Posterior vena cava (tissue), 2 donors: ENCODE results near the gene LZTS3. TPM values are rescaled to one million over a fixed set of nuclear protein-coding genes. Genes with fewer than 3 reads are reported as not detected.
"Not testable (repeated sequence)": the region's sequence is repeated elsewhere in the genome, so short reads cannot be mapped to it uniquely, and the experiment has no call there.

ENCODE experiments used
- DNase-seq: peaks from one replicate; pipeline ENCODE4 v3.0.0-alpha.2; 2020; ENCODE audit warnings: low spot score
- intact Hi-C, 2 donors: fragments of 100-400 bp; cut with DNase I; formaldehyde crosslinking; loops; one replicate each; pipeline versions ENCODE4 v1.14.1 to v1.14.2; 2022 to 2023
- long read RNA-seq, 2 donors: library from polyadenylated mRNA; unstranded; transcript quantifications; one replicate each; pipeline ENCODE4 v2.0.0, GENCODE V29; 2020 to 2021
- total RNA-seq, 2 donors: library from RNA; stranded (reverse); fragmentation: NEBNext Ultra II Directional; extraction: Animal tissue kit (Norgen Biotek cat#: 25700); gene quantifications; one replicate each; pipeline ENCODE4 v1.2.1, GENCODE V29; 2021
- donor health status: DM: yes; HTN: yes; CAD: no.
- donor health status: DM: yes; HTN: yes; CAD: no.

LZTS3 gene
- 1 to 10 TPM; 4.2 to 8.0 TPM for total RNA-seq
- long read RNA-seq, donor 1, partial matches to known transcripts = 1 of 2 reads
- long read RNA-seq, donor 1, other reads (novel, unspliced or antisense) = 1 of 2 reads
- long read RNA-seq, donor 2, partial matches to known transcripts = 0 of 3 reads
- long read RNA-seq, donor 2, other reads (novel, unspliced or antisense) = 3 of 3 reads

DNA sequence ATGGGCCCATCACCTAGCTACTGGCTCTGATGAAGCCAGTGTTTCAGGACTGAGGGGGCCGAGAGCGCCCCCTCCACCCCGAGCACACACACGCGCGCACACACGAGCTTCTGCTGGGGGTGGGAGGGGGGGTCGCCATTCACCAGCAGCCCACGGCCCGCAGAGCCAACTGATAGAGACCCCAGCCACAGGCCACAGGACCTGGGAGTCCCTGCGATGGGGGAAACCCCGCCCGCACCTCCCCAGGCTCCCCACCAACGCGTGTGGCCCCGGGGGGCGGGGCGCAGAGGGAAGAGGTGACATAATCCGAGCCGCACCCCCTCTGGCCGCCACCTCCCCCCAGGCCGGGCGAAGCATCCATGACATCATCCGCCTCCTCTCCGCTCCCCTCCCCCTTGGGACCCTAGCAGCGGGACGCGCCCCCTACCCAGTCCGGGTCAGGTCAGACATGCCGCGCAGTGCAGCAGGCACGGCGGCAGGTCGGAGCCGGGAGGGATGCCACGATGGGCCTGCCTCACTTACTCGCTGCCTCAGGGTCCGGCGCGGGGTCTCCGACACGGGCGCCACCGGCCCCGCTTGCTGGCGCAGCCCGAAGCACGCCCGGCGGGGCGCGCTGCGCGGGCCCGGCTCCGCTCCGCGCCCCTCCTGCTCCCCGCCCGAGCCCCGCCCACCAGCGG is at the start of gene LZTS3:
TSS of gene LZTS3 (minus strand) at position 617 of the 677 bp plus-strand sequence. CDS start 6,386 bp downstream, outside the sequence.
- intact Hi-C loops = no loop called here
- DNase-seq = peak; percentile 91

DNA sequence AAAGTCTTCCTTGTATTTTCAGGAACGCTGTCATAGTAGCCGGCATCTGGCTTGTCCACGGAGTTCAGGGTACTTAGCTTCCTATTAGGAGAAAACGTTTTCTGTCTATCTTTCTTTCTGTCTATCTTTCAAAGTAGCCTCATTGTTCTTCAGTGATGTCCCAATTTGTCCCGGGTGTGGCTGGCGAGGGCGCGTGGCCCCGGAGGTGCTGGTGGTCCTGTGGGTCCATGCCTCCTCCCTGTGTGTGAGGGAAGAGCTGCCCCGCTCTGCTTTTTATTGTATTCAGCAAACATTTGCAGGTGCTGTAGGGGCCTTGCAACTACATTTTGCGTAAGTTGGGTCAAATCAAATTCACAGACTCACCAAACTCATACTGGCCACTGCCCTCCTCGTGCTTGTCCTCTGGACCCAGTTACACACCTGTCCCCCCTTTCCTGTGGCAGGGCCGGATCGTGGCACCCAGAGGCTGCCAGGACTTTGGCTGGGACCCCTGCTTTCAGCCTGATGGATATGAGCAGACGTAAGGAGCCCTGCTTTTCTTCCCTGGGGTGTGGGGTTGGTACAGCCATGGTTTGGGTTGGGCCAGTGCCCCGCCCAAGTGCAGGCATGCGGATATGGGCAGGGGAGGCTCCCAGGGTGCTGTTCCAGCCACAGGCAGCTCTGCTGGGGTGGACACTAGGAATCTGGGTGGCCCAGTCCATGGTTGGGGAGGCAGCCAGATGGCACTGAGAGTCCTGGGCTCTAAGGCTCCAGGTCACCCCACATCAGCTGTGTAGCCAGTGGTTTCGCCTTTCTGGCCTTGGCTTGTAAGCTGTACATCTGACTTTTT is 48.3 kb upstream of the LZTS3 start:
- intact Hi-C loops = no loop called here
- DNase-seq = no peak

DNA sequence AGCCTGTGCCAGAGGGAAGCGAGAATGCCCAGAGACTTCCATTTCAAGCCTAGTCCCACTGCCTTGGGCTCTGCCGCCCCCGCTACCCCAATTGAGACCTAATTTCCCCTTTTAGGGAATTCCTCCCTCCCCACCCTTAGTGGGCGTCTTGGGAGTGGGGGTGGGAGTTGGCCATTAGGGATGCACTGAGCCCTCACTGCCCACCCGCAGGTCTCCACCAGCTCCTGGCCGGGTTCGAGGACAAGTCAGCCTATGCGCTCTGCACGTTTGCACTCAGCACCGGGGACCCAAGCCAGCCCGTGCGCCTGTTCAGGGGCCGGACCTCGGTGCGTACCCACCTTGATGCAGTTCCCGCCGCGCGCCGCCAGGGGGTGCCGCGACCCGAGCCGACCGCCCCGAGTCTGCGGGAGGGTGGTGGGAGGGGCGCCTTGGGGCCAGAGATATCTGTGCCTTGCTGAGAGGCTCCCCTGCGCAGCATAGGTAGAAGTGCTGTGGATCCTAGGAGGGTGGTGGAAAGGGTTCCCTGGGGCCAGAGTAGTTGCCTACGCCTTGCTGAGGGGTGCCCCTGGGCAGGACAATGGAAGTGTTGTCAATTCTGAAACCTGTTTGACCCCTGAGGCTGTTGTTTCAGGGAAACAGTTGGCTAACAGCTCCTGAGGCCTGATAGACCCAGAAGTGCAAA is 45.1 kb upstream of the LZTS3 start:
- DNase-seq = peak; percentile 88
- intact Hi-C loops = no loop called here

DNA sequence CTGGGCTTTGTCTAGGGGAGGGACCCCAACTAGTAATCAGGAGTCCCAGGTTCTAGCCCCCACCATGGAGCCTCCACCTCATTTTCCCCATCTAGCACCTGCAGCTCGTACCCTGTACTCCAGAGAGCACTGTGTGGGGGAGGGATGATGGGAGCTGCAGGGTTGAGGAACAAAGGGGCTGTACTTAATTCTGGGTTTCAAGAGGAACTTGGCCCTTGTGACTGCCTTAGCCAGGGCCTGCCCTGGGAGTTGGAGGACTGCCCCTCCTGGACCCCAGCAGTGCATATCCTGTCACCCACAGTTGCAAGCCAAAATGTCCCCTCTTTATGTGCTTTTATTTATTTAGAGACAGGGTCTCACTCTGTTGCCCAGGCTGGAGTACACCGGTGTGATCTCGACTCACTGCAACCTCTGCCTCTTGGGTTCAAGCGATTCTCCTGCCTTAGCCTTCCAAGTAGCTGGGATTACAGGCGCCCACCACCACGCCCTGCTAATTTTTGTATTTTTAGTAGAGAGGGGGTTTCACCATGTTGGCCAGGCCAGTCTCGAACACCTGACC is 42.1 kb upstream of the LZTS3 start:
- DNase-seq, intact Hi-C loops: not testable (repeated sequence)

DNA sequence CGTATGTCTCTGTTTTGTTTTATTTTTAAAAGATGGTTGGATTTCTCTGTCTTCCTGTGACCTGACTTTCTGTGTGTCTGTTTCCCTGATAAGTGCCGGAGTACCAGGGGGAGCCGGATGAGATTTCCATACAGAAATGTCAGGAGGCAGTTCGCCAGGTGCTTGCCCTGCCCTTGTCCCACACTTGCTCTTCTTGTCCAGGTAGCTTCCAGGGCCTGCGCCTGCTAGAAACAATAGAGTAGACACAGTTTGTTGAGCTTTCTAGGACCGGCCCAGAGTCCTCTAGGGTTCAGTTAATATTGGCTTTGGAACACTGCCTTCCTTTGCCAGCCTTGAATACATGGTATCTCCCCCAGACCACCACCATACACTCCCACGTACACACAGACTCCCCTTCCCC is 39.9 kb upstream of the LZTS3 start:
- DNase-seq = no peak
- intact Hi-C loops = no loop called here

DNA sequence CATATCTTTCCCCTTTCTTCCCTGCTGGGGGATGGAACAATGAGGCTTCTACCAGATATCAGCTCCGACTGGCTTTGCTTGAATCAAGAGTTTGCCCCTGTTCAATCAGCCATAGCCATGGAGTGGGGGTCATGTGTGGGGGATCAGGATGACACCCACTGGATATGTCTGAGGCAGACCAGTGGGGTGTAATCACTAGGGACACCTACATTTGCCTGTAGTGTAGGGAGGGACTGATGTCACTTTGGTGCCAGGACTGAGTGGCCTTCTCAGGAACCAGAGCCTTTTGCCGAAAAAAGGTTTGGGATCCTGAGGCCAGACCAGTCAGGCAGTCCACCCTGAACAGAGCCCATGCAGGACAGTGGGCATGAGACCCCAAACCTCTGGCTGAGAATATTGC is 37.0 kb upstream of the LZTS3 start:
- DNase-seq = no peak
- intact Hi-C loops = no loop called here

DNA sequence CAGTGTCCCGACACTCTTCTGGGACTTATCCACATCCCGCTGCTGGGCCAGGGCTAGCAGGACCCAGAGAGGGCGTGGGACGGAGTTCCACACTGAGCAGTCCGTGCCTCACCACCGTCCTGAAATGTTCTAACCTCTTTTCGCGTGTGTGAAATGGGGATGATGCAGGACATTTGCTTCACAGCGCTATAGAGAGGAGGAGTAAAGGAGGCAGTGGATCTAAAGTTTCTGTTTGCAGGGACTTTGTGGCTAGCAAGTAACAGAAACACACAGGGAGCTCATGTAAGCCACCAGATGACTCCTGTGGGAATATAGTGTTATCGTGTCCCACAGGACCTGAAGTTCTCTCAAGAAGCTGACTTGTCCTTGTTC is 36.6 kb upstream of the LZTS3 start:
- DNase-seq = no peak
- intact Hi-C loops = no loop called here

DNA sequence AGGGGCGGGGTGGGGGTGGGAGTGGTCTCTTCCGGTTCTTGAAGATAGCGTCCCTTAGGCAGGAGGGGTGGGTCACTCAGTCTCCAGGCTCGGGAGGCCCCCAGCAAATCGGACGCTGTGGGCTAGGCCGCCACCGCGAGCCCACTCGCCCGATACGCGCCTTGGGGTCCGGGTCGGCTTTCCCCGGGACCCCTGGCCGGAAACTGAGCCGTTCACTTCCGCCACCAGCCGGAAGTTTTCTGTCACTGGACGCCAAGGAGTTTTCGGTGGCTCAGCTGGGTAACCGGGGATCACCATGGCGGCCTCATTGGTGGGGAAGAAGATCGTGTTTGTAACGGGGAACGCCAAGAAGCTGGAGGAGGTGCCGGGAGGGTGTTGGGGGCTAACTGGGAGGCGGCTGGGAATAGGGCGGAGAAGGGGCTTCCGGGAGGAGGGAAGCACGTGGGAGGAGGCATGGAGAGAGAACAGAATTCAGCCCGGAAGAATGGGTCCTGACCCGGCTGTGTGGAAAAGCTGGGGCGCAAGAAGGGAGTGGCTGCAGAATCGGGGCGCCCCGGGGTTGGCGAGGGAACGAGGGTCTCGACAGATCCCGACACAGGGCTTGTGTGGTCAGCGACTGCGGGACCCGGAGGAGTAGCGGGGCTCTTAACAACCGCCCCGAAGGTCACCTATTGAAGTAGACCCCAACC is 36.1 kb upstream of the LZTS3 start, which contains the start of gene ITPA:
TSS of gene ITPA (plus strand) at position 242 of the 689 bp plus-strand sequence. CDS start at position 296, 54 bp downstream.
- intact Hi-C loops = no loop called here

DNA sequence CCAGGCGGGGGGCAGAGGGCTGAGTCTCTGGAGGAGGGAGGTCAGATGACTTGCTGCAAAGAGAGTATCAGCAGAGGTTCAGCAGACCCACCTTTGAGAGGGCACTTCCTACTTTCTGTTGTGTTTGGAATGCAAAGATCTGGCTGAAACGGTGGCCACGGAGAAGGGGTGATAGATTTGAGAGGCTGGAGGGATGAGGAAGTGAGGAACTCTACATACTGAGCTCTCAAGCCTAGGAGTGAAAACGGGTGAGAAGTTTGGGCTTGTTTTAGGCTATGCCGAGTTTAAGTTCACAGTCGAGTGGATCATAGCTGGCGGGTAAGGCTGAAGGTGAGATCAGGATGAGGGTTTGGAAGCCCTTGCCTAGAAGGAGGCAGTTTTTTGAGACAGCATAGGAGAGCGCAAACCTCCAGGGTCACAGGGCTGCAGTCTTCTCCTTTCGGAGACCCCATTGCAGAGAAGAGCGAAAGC is 35.5 kb upstream of the LZTS3 start:
- intact Hi-C loops = no loop called here
- DNase-seq = no peak

More for the DNA sequence above, 36.1 kb upstream of the LZTS3 start, which contains the start of gene ITPA:
- peak; percentile 86 for DNase-seq

DNA sequence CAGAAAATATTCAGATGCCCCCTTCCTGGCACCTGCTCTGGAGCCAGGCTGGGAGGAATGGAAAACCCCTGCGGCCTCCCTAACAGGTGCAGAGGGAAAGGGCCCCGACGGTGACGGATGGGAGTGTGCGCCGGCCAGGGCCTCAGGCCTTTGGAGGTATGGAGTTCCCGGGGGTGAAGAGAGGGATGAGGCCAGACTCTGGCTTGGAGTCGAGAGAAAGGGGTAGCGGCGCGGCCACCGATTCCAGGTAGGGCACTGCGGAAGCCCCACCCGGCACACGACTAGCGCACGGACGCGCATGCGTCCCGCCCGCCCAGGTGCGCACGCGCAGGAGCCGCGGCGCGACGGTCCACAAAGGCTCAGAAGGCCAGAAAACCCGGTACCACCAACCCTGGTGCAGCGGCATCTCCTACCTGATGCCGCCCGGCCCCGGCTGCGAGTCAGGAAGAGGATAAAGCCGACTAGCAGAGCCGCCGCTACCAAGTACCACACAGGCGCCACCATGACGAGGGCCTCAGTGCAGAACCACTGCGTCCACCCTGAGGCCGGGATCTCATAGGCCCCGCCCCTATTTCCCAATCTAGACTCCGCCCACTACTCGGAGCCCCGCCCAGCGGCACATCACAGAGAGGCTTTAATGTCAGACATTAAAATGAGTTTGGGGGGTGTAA is 30.9 kb upstream of the LZTS3 start, which contains the start of gene DDRGK1:
TSS of gene DDRGK1 (minus strand) at position 559 of the 671 bp plus-strand sequence. CDS start at position 504, 55 bp downstream.
- intact Hi-C loops = no loop called here
- DNase-seq = peak; percentile 95

DNA sequence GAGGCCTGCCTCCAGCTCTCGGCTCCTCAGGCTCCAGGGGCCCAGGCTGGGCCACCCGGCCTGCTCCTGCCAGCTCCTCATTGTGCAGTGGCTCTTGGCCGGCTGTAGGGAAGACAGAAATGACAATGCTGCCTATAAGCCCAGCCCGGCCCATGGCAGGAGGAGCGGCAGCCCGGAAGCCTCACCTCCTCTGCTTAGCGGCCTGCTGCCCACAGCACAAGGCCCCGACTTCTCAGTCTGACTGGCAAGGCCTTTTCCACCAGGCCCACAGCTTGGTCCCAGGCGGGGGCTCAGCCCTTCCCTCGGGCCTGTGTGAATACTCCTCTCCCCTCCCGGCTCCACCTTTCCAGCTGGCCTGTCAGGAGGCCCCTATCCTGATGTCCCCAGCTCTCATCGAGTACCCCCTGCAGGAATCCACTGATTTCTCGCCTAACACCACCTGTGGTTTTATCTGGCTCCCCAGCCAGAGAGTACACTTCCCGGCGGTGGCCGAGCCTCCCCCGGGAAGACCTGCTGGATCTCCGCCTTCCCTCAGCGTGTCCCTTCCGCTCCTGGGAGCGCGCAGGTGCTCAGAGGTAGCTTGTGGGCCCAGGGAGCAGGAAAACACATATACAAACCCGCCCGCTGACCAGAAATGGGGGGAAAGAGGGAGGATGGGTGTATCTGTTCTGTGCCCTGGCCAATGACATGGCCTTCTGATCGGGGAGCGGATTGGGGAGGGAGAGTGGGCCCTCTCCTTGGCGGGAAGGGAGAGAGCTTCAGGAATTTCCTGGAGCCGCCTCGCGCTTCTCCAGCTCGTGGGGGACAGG is 30.2 kb upstream of the LZTS3 start:
- intact Hi-C loops = no loop called here
- DNase-seq = no peak

DNA sequence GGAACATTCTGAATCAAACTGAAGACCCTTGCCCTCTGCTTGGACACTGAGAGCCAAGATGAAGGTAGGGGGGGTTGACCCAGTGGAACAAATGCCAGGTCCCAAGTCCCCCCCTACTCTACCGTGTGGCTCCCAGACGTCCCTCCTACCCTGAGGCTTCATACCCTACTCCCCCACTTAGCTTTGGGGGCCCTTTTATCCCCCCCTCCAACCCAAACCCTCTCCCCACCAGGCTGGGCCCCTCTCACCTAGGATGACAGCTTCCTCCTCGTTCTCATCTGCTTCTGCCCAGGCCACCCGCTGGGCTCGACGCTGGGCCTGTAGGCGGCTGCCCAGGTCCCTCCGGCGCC is 29.6 kb upstream of the LZTS3 start:
- DNase-seq = no peak
- intact Hi-C loops = no loop called here

DNA sequence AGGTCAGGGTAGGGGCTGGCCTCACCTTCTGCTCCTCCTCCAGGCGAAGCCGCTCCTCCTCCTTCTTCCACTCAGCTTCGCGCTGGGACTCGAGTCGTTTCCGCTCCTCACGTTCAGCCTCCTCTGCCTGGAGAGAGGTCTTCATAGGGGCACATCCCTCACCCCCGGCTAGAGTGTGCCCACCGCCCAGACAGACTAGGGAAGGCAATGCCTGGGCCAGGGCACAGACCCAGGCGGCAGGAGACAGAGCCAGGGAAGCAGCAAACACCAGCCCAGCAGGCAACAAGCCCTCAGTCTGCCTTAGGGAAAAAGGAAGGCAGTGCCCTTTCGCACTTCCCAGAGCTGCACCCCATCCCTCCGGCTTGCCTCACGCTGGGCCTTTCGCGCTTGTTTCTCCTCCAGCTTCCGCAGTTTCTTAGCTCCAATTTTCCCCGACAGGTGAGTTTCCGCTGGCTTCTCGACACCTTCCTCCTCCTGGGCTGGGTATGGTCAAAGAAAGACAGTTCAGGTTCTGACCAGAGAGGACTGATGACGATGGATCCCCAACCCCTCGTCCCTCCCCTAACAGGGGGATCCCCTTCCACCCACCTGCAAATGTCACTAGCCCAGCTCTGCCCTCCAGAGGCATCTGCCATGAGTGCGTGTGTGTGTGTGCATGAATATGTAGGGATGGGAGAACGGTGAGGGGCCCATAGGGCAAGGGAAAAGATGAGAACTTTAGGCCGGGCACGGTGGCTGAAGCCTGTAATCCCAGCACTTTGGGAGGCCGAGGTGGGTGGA is 26.8 kb upstream of the LZTS3 start:
- DNase-seq = no peak
- intact Hi-C loops = loop anchor here in 1 of 2 donors (10.0 kb wide), 1 partner anchor 1675 kb away; no protein-coding TSS in a partner anchor

DNA sequence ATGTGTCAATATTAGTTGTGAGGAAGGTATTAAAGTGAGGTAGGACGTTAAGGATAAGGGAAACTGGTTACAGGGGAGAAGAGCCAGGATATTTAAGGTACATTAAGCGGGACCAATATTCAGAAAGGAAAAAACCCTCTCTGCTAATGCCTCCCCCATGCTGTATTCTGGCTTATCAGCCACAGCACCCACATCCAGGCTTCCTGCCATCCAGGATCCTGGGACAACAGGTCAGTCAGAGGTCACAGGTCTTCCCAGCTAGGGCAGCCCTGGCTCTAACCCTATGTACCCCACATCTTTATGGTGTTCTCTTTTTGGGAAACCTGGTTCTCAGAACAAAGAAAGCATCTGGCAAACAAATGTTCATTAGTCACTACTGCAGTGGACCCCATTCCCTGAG is 25.9 kb upstream of the LZTS3 start:
- no peak for DNase-seq
- intact Hi-C loops = loop anchor here in 1 of 2 donors (10.0 kb wide), 1 partner anchor 1676 kb away; no protein-coding TSS in a partner anchor

DNA sequence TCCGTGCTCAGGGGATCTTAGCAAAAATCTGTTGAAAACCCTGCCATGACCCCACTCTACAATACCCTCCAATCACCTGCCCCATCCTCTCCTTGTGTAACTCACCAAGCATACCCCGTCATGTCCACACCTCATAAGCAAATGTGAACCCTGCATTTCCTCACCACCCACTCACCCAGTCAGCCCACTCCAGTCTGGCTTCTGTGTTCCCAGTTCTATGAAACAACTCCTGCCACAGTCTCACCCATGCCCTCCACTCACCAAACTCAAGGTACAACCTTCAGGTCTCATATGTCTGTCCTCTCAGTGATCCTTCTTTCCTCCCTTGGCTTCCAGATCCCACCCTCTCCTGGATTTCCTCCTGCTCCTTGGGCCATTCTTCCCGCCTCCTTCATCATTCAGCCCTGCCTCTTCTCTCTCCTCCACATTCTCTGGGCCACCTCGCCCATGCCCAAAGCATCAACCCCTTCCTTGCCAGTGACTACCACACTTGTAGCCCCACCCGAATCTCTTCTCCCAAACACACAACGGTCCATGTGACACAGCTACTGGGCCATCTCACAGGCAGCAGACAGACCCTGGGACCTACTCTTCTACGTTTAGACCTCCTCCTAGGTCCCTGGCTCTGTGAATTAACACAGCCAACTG is 22.4 kb upstream of the LZTS3 start:
- intact Hi-C loops = loop anchor here in 1 of 2 donors (10.0 kb wide), 1 partner anchor 1679 kb away; no protein-coding TSS in a partner anchor
- no peak for DNase-seq
